K562 (cell line): ENCODE results near the gene HMGXB3.

Experiments used
- CHD7 ChIP-seq: fragments of 200-600 bp; sonication (generic); IDR thresholded peaks from one replicate; pipeline ENCODE4 v1.6.1; 2012; ENCODE audit warnings: mild to moderate bottlenecking, low read depth, low read length, inconsistent platforms
- CTCF ChIP-seq, 3 experiments: IDR thresholded peaks in 2 of 3; conservative IDR thresholded peaks in 1 of 3; 2 replicates each; pipeline ENCODE4 v1.5.1; 2011 to 2012; ENCODE audit warnings: low read length in 3 of 3, mild to moderate bottlenecking in 3 of 3, control low read depth in 2 of 3, improper control_type of control experiment in 1 of 3, inconsistent platforms in 1 of 3, low read depth in 1 of 3, mixed read lengths in 1 of 3, moderate library complexity in 1 of 3; ENCODE audit not compliant: insufficient read depth in 2 of 3
- MNT ChIP-seq, 2 experiments: fragments of 450-650 bp; conservative IDR thresholded peaks; 2 replicates each; pipeline ENCODE4 v1.6.1; 2017; ENCODE audit warnings: mild to moderate bottlenecking in 2 of 2, moderate library complexity in 2 of 2
- NEUROD1 ChIP-seq: fragments of 150-350 bp; IDR thresholded peaks from 2 replicates; pipeline ENCODE4 v1.6.1; 2014; ENCODE audit warnings: borderline replicate concordance, low read length, low read depth; ENCODE audit not compliant: partially characterized antibody
- SMARCE1 ChIP-seq: fragments of 450-650 bp; IDR thresholded peaks from 2 replicates; pipeline ENCODE4 v1.7.1; 2016; ENCODE audit warnings: mild to moderate bottlenecking
- SNIP1 ChIP-seq: fragments of 450-650 bp; IDR thresholded peaks from 2 replicates; pipeline ENCODE4 v1.7.1; 2017; ENCODE audit warnings: low read depth, mild to moderate bottlenecking
- ZNF140 ChIP-seq: fragments of 250-450 bp; sonication (Bioruptor Pico); IDR thresholded peaks from 2 replicates; pipeline ENCODE4 v1.8.0; 2021; ENCODE audit warnings: moderate library complexity, mild to moderate bottlenecking, inconsistent platforms
- ZNF174 ChIP-seq: fragments of 250-450 bp; sonication (Bioruptor Pico); IDR thresholded peaks from 2 replicates; pipeline ENCODE4 v1.4.0; 2020; ENCODE audit warnings: mild to moderate bottlenecking
- TF ChIP-seq, protein P1 (sequence below): fragments of 450-650 bp; IDR thresholded peaks from 2 replicates; pipeline ENCODE4 v1.7.1; 2018; ENCODE audit warnings: mild to moderate bottlenecking, low read depth; ENCODE audit not compliant: partially characterized antibody
- TF ChIP-seq, protein P2 (sequence below): fragments of 250-450 bp; sonication (Bioruptor Pico); IDR thresholded peaks from 2 replicates; pipeline ENCODE4 v1.4.0; 2020
- TF ChIP-seq, protein P3 (sequence below): fragments of 450-650 bp; IDR thresholded peaks from 2 replicates; pipeline ENCODE4 v1.6.1; 2016

- no peak for TF ChIP-seq SNIP1
- TF ChIP-seq CHD7, result no peak
- no peak for TF ChIP-seq SMARCE1
- TF ChIP-seq, protein P1, sequence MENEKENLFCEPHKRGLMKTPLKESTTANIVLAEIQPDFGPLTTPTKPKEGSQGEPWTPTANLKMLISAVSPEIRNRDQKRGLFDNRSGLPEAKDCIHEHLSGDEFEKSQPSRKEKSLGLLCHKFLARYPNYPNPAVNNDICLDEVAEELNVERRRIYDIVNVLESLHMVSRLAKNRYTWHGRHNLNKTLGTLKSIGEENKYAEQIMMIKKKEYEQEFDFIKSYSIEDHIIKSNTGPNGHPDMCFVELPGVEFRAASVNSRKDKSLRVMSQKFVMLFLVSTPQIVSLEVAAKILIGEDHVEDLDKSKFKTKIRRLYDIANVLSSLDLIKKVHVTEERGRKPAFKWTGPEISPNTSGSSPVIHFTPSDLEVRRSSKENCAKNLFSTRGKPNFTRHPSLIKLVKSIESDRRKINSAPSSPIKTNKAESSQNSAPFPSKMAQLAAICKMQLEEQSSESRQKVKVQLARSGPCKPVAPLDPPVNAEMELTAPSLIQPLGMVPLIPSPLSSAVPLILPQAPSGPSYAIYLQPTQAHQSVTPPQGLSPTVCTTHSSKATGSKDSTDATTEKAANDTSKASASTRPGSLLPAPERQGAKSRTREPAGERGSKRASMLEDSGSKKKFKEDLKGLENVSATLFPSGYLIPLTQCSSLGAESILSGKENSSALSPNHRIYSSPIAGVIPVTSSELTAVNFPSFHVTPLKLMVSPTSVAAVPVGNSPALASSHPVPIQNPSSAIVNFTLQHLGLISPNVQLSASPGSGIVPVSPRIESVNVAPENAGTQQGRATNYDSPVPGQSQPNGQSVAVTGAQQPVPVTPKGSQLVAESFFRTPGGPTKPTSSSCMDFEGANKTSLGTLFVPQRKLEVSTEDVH, result no peak
- no peak for TF ChIP-seq MNT (conservative IDR thresholded peaks at IDR 0.05)
- no peak for TF ChIP-seq CTCF (IDR thresholded peaks at IDR 0.05 in 2 of 3, conservative IDR thresholded peaks at IDR 0.05 in 1 of 3; ENCODE audit: insufficient read depth in 2 of 3, low read depth in 1 of 3, low read length in 3 of 3)
- TF ChIP-seq, protein P2, sequence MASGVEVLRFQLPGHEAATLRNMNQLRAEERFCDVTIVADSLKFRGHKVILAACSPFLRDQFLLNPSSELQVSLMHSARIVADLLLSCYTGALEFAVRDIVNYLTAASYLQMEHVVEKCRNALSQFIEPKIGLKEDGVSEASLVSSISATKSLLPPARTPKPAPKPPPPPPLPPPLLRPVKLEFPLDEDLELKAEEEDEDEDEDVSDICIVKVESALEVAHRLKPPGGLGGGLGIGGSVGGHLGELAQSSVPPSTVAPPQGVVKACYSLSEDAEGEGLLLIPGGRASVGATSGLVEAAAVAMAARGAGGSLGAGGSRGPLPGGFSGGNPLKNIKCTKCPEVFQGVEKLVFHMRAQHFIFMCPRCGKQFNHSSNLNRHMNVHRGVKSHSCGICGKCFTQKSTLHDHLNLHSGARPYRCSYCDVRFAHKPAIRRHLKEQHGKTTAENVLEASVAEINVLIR, result no peak
- TF ChIP-seq ZNF140, result no peak
- TF ChIP-seq, protein P3, sequence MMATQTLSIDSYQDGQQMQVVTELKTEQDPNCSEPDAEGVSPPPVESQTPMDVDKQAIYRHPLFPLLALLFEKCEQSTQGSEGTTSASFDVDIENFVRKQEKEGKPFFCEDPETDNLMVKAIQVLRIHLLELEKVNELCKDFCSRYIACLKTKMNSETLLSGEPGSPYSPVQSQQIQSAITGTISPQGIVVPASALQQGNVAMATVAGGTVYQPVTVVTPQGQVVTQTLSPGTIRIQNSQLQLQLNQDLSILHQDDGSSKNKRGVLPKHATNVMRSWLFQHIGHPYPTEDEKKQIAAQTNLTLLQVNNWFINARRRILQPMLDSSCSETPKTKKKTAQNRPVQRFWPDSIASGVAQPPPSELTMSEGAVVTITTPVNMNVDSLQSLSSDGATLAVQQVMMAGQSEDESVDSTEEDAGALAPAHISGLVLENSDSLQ, result no peak
- TF ChIP-seq NEUROD1, result no peak
- no peak for TF ChIP-seq ZNF174 (CRISPR knock-in tag)
These were observed 18.0 kb upstream of the HMGXB3 start for GRCh38 chr5:149982505-149982904.
